Spleen (tissue), 11 donors: ENCODE measurements around the gene FRS3. TPM values are rescaled to one million over a fixed set of nuclear protein-coding genes. Genes with fewer than 3 reads are reported as not detected.

Experiments used
- DNase-seq: peaks from one replicate; pipeline ENCODE4 v3.0.0-alpha.2; 2020
- H3K27ac ChIP-seq, 8 donors: fragments of 200-600 bp; sonication (generic) in 7 of 8; 1 replicate in 4 of 8; 2 replicates in 4 of 8; pipeline versions ENCODE4 v1.5.0 to v1.8.0; 2016 to 2021; ENCODE audit warnings: inconsistent platforms in 4 of 8, mild to moderate bottlenecking in 4 of 8, moderate library complexity in 1 of 8
- H3K27me3 ChIP-seq, 7 donors: fragments of 200-600 bp; sonication (generic) in 6 of 7; replicated peaks in 1 of 7; 1 replicate in 4 of 7; 2 replicates in 3 of 7; pipeline versions ENCODE4 v1.5.0 to v1.8.0; 2016 to 2021; ENCODE audit warnings: inconsistent platforms in 3 of 7, mild to moderate bottlenecking in 1 of 7
- H3K36me3 ChIP-seq, 6 donors: fragments of 200-600 bp; sonication (generic) in 5 of 6; 1 replicate in 4 of 6; 2 replicates in 2 of 6; pipeline versions ENCODE4 v1.5.0 to v1.8.0; 2016 to 2021; ENCODE audit warnings: inconsistent platforms in 2 of 6
- H3K4me1 ChIP-seq, 6 donors: fragments of 200-600 bp; sonication (generic) in 5 of 6; 1 replicate in 3 of 6; 2 replicates in 3 of 6; pipeline versions ENCODE4 v1.5.0 to v1.8.0; 2016 to 2021; ENCODE audit warnings: inconsistent platforms in 3 of 6
- H3K4me3 ChIP-seq, 8 donors: fragments of 200-600 bp; sonication (generic) in 7 of 8; 1 replicate in 4 of 8; 2 replicates in 4 of 8; pipeline versions ENCODE4 v1.5.0 to v1.8.0; 2016 to 2021; ENCODE audit warnings: inconsistent platforms in 4 of 8, mild to moderate bottlenecking in 4 of 8, moderate library complexity in 2 of 8
- H3K9me3 ChIP-seq, 8 donors: fragments of 200-600 bp; sonication (generic) in 7 of 8; 1 replicate in 4 of 8; 2 replicates in 4 of 8; pipeline versions ENCODE4 v1.5.0 to v1.8.0; 2016 to 2021; ENCODE audit warnings: inconsistent platforms in 4 of 8
- CTCF ChIP-seq, 11 experiments: fragments of 200-600 bp in 7 of 11; fragments of 450-650 bp in 4 of 11; sonication (generic) in 4 of 11; IDR thresholded peaks in 8 of 11; conservative IDR thresholded peaks in 3 of 11; 1 replicate in 7 of 11; 2 replicates in 4 of 11; pipeline versions ENCODE4 v1.4.0 to v1.8.0; 2016 to 2021; ENCODE audit warnings: antibody characterized with exemption in 11 of 11, inconsistent platforms in 4 of 11, mild to moderate bottlenecking in 1 of 11
- POLR2A ChIP-seq, 3 donors: fragments of 450-650 bp; IDR thresholded peaks; one replicate each; pipeline ENCODE4 v1.5.1; 2017; ENCODE audit warnings: antibody characterized with exemption in 3 of 3, mild to moderate bottlenecking in 1 of 3
- POLR2AphosphoS5 ChIP-seq, 3 donors: sonication (generic); formaldehyde crosslinking; IDR thresholded peaks; one replicate each; pipeline ENCODE4 v1.5.1; 2017; ENCODE audit warnings: antibody characterized with exemption in 3 of 3
- WGBS, 5 donors: extraction: QIAGEN DNeasy Blood & Tissue Kit in 3 of 5; methylation state at CpG; one replicate each; pipeline versions ENCODE4 v1.1.5 to v1.1.7; 2013 to 2018; 5-methylcytosine and 5-hydroxymethylcytosine counted together
- intact Hi-C: fragments of 100-400 bp; cut with DNase I; formaldehyde crosslinking; loops from one replicate; pipeline ENCODE4 v1.15.0; 2023; ENCODE audit warnings: low total_unique reads
- polyA plus RNA-seq, 3 donors: library from polyadenylated mRNA; stranded (reverse); fragments of 200-250 nt; gene quantifications; one replicate each; pipeline ENCODE4 v1.2.1, GENCODE V29; 2013
- total RNA-seq, 7 donors: library from RNA; depleted of rRNA in 3 of 7; stranded (reverse); fragments of >200 nt in 3 of 7; fragmentation: NEBNext Ultra II Directional in 4 of 7; extraction: Animal tissue kit (Norgen Biotek cat#: 25700) in 4 of 7; gene quantifications; one replicate each; pipeline versions ENCODE4 v1.1.0 to v1.2.1, GENCODE V29; 2016 to 2021
- donor health status: healthy with polysubstance abuse.
- donor health status: DM: no; HTN: no; CAD: no; lungs with moderate emphysema.
- donor health status: DM: no; HTN: no; CAD: no.
- donor health status: Bipolar disorder and iron deficiency.
- donor health status: healthy.
- donor health status: DM: no; HTN: no; CAD: no.
- donor health status: DM: yes; HTN: yes; CAD: no.

FRS3 gene
- total and polyA plus RNA-seq, 10 donors = 2.6 to 7.3 (median 6.0) TPM

- intact Hi-C loops = no loop called here
- no peak for TF ChIP-seq POLR2A (IDR thresholded peaks at IDR 0.05)
- no peak for TF ChIP-seq CTCF (IDR thresholded peaks at IDR 0.05 in 8 of 11, conservative IDR thresholded peaks at IDR 0.05 in 3 of 11)
- TF ChIP-seq POLR2AphosphoS5 (IDR thresholded peaks at IDR 0.05) = no peak
- Histone ChIP-seq H3K4me1 (peaks cover 50 to 100% (median 100%) of the 10 kb centered on the region in 6 donors), H3K4me3 (peak overlapping the region in 3 of 8 donors; percentile 5 to 98 (median 8)), H3K27me3 (no peaks in the 10 kb centered on the region), H3K27ac (peak overlapping the region; percentile 13 to 100 (median 98)), H3K36me3 (peaks cover 0 to 21% (median 0%) of the 10 kb centered on the region in 6 donors), H3K9me3 (no peaks in the 10 kb centered on the region)
- DNase-seq = peak; percentile 71
- WGBS, 5 donors = 84 to 98% (median 86%) methylated on average over 3 of the region's 3 CpGs; no CpG with 5 or more reads in 1 of the 5 donors
Measured at GRCh38 chr6:41727705-41728072, 52.0 kb downstream of the FRS3 start.

GRCh38 chr6:41726876-41727275 lies 52.8 kb downstream of the FRS3 start:
- Histone ChIP-seq H3K36me3 (peaks cover 0 to 21% (median 0%) of the 10 kb centered on the region in 6 donors), H3K9me3 (no peaks in the 10 kb centered on the region), H3K27me3 (no peaks in the 10 kb centered on the region), H3K4me1 (peaks cover 53 to 100% (median 100%) of the 10 kb centered on the region in 6 donors), H3K4me3 (peak overlapping the region in 3 of 8 donors; percentile 8 to 98 (median 19)), H3K27ac (peak overlapping the region; percentile 36 to 100 (median 98))
- intact Hi-C loops = no loop called here
- TF ChIP-seq POLR2AphosphoS5 (IDR thresholded peaks at IDR 0.05) (peak; percentile 36 to 72 (median 62)), CTCF (IDR thresholded peaks at IDR 0.05 in 8 of 11, conservative IDR thresholded peaks at IDR 0.05 in 3 of 11) (no peak)
- peak; percentile 88 for DNase-seq
- WGBS, 5 donors = 31 to 54% (median 47%) methylated on average over 7 of the region's 7 CpGs

GRCh38 chr6:41724586-41725501 lies 54.9 kb downstream of the FRS3 start:
- H3K27me3 ChIP-seq = no peaks in the 10 kb centered on the region
- H3K36me3 ChIP-seq = peaks cover 0 to 17% (median 0%) of the 10 kb centered on the region in 6 donors
- H3K27ac ChIP-seq = peak overlapping the region; percentile 80 to 100 (median 94)
- no peaks in the 10 kb centered on the region for H3K9me3 ChIP-seq
- H3K4me1 ChIP-seq = peaks cover 46 to 100% (median 99%) of the 10 kb centered on the region in 6 donors
- H3K4me3 ChIP-seq = peak overlapping the region in 4 of 8 donors; percentile 19 to 74 (median 48)
- 63 to 72% (median 69%) methylated on average over 10 to 13 of the region's 13 CpGs for WGBS, 5 donors
- intact Hi-C loops = no loop called here
- TF ChIP-seq CTCF (IDR thresholded peaks at IDR 0.05 in 8 of 11, conservative IDR thresholded peaks at IDR 0.05 in 3 of 11) (no peak), POLR2A (IDR thresholded peaks at IDR 0.05) (no peak)
- no peak for DNase-seq

GRCh38 chr6:41724228-41724580 lies 55.5 kb downstream of the FRS3 start:
- no peaks in the 10 kb centered on the region for H3K9me3 ChIP-seq
- H3K4me1 ChIP-seq = peaks cover 45 to 100% (median 99%) of the 10 kb centered on the region in 6 donors
- peak overlapping the region in 5 of 8 donors; percentile 19 to 74 (median 48) for H3K4me3 ChIP-seq
- no peaks in the 10 kb centered on the region for H3K27me3 ChIP-seq
- WGBS, 5 donors = 25 to 43% (median 37%) methylated on average over 7 of the region's 7 CpGs
- DNase-seq = no peak
- H3K36me3 ChIP-seq = peaks cover 0 to 19% (median 0%) of the 10 kb centered on the region in 6 donors
- intact Hi-C loops = no loop called here
- TF ChIP-seq POLR2AphosphoS5 (IDR thresholded peaks at IDR 0.05) (peak in 1 of 3 donors; percentile 36), CTCF (IDR thresholded peaks at IDR 0.05 in 8 of 11, conservative IDR thresholded peaks at IDR 0.05 in 3 of 11) (no peak), POLR2A (IDR thresholded peaks at IDR 0.05) (no peak)
- H3K27ac ChIP-seq = peak overlapping the region; percentile 80 to 100 (median 94)
